ENCODE measurements around the gene CTPS1.

- no peak for TF ChIP-seq EZH2 (IDR thresholded peaks at IDR 0.05; ENCODE audit: borderline replicate concordance, low read depth, low read length, poor library complexity, severe bottlenecking)
- TF ChIP-seq, protein P1, sequence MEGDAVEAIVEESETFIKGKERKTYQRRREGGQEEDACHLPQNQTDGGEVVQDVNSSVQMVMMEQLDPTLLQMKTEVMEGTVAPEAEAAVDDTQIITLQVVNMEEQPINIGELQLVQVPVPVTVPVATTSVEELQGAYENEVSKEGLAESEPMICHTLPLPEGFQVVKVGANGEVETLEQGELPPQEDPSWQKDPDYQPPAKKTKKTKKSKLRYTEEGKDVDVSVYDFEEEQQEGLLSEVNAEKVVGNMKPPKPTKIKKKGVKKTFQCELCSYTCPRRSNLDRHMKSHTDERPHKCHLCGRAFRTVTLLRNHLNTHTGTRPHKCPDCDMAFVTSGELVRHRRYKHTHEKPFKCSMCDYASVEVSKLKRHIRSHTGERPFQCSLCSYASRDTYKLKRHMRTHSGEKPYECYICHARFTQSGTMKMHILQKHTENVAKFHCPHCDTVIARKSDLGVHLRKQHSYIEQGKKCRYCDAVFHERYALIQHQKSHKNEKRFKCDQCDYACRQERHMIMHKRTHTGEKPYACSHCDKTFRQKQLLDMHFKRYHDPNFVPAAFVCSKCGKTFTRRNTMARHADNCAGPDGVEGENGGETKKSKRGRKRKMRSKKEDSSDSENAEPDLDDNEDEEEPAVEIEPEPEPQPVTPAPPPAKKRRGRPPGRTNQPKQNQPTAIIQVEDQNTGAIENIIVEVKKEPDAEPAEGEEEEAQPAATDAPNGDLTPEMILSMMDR (conservative IDR thresholded peaks at IDR 0.05; ENCODE audit: low read depth, low read length) = no peak
These were observed 8.8 kb downstream of the CTPS1 start for GRCh38 chr1:40988280-40988679.
